DND-41 (cell line): ENCODE data around the gene DGKB.

Experiments used
- ATAC-seq: fragments of 200-7000 bp; cut with Tn5 transposase; 3 replicates; pipeline ENCODE4 v1.9.1; 2021; ENCODE audit warnings: low read depth; ENCODE audit not compliant: insufficient read depth
- DNase-seq: peaks from one replicate; pipeline ENCODE4 v3.0.0-alpha.2; 2020
- H2AFZ ChIP-seq: 2 replicates; pipeline ENCODE4 v1.6.0; 2012; ENCODE audit warnings: low read depth, low read length
- H3K27ac ChIP-seq: 2 replicates; pipeline ENCODE4 v1.5.1; 2012; ENCODE audit warnings: low read length, inconsistent platforms
- H3K27me3 ChIP-seq: fragments of 200-600 bp; sonication (generic); 2 replicates; pipeline ENCODE4 v1.6.0; 2012; ENCODE audit warnings: low read length, mild to moderate bottlenecking, inconsistent platforms; ENCODE audit not compliant: insufficient read depth, poor library complexity
- H3K36me3 ChIP-seq: 2 replicates; pipeline ENCODE4 v1.5.1; 2012; ENCODE audit warnings: low read length, inconsistent platforms; ENCODE audit not compliant: insufficient read depth
- H3K4me1 ChIP-seq: 2 replicates; pipeline ENCODE4 v1.5.1; 2012; ENCODE audit warnings: mild to moderate bottlenecking, low read length; ENCODE audit not compliant: insufficient read depth
- H3K4me2 ChIP-seq: 2 replicates; pipeline ENCODE4 v1.6.0; 2012; ENCODE audit warnings: mild to moderate bottlenecking, moderate library complexity, low read length, inconsistent platforms; ENCODE audit not compliant: insufficient read depth
- H3K4me3 ChIP-seq, 2 experiments: fragments of 200-600 bp in 1 of 2; shearing (Covaris generic) in 1 of 2; 2 replicates each; pipeline ENCODE4 v1.5.1; 2012 to 2016; ENCODE audit warnings: inconsistent platforms in 2 of 2, low read length in 2 of 2, mild to moderate bottlenecking in 2 of 2, low read depth in 1 of 2, moderate library complexity in 1 of 2
- H3K79me2 ChIP-seq: 2 replicates; pipeline ENCODE4 v1.6.0; 2012; ENCODE audit warnings: low read length, inconsistent platforms; ENCODE audit not compliant: insufficient read depth
- H3K9ac ChIP-seq: 2 replicates; pipeline ENCODE4 v1.6.0; 2012; ENCODE audit warnings: low read depth, mild to moderate bottlenecking, inconsistent platforms, low read length, moderate library complexity
- H3K9me3 ChIP-seq: 2 replicates; pipeline ENCODE4 v1.5.1; 2012; ENCODE audit warnings: low read length, moderate library complexity, mild to moderate bottlenecking, inconsistent platforms; ENCODE audit not compliant: insufficient read depth, severe bottlenecking
- H4K20me1 ChIP-seq: 2 replicates; pipeline ENCODE4 v1.6.0; 2012; ENCODE audit warnings: low read length; ENCODE audit not compliant: insufficient read depth
- CTCF ChIP-seq: IDR thresholded peaks from 2 replicates; pipeline ENCODE4 v1.5.1; 2012; ENCODE audit warnings: borderline replicate concordance, low read length, moderate library complexity, mild to moderate bottlenecking; ENCODE audit not compliant: poor library complexity, severe bottlenecking; ENCODE audit errors: extremely low read depth
- EZH2 ChIP-seq: IDR thresholded peaks from 3 replicates; pipeline ENCODE4 v1.6.1; 2012; ENCODE audit warnings: borderline replicate concordance, low read depth, mild to moderate bottlenecking, moderate library complexity, low read length, inconsistent platforms; ENCODE audit not compliant: severe bottlenecking

The DGKB gene

GRCh38 chr7:14602851-14603250 is 299.7 kb downstream of the DGKB start:
- H3K4me2 ChIP-seq = no peak overlapping the region
- no peaks in the 10 kb centered on the region for H3K79me2 ChIP-seq
- H3K9ac ChIP-seq = no peak overlapping the region
- no peaks in the 10 kb centered on the region for H3K4me1 ChIP-seq
- TF ChIP-seq EZH2 = no peak
- TF ChIP-seq CTCF = no peak
- no peaks in the 10 kb centered on the region for H3K36me3 ChIP-seq
- H4K20me1 ChIP-seq = no peaks in the 10 kb centered on the region
- no peaks in the 10 kb centered on the region for H3K9me3 ChIP-seq
- H2AFZ ChIP-seq = no peak overlapping the region
- DNase-seq (no peak), ATAC-seq (no peak)
- no peaks in the 10 kb centered on the region for H3K27me3 ChIP-seq
- H3K27ac ChIP-seq = no peak overlapping the region
- H3K4me3 ChIP-seq = no peak overlapping the region

- Histone ChIP-seq H3K4me2 (no peak overlapping the region), H3K9me3 (no peaks in the 10 kb centered on the region), H3K27me3 (no peaks in the 10 kb centered on the region), H3K9ac (no peak overlapping the region), H3K79me2 (no peaks in the 10 kb centered on the region), H3K4me1 (no peaks in the 10 kb centered on the region), H4K20me1 (no peaks in the 10 kb centered on the region), H3K27ac (no peak overlapping the region), H3K4me3 (no peak overlapping the region), H3K36me3 (no peaks in the 10 kb centered on the region), H2AFZ (no peak overlapping the region)
- DNase-seq = no peak
- ATAC-seq = no peak
- TF ChIP-seq CTCF (no peak), EZH2 (no peak)
Observed at GRCh38 chr7:14600766-14601367, 301.7 kb downstream of the DGKB start.

- Histone ChIP-seq H3K4me2 (no peak overlapping the region), H2AFZ (no peak overlapping the region), H3K27me3 (no peaks in the 10 kb centered on the region), H4K20me1 (no peaks in the 10 kb centered on the region), H3K4me3 (no peak overlapping the region), H3K9me3 (no peaks in the 10 kb centered on the region), H3K79me2 (no peaks in the 10 kb centered on the region), H3K27ac (no peak overlapping the region), H3K4me1 (no peaks in the 10 kb centered on the region), H3K9ac (no peak overlapping the region), H3K36me3 (no peaks in the 10 kb centered on the region)
- TF ChIP-seq CTCF (no peak), EZH2 (no peak)
- ATAC-seq (no peak), DNase-seq (no peak)
Observed at GRCh38 chr7:14598978-14599377, 303.6 kb downstream of the DGKB start.

GRCh38 chr7:14596421-14596820 is 306.1 kb downstream of the DGKB start:
- DNase-seq = no peak
- Histone ChIP-seq H3K36me3 (no peaks in the 10 kb centered on the region), H2AFZ (no peak overlapping the region), H3K9ac (no peak overlapping the region), H4K20me1 (no peaks in the 10 kb centered on the region), H3K9me3 (no peaks in the 10 kb centered on the region), H3K27ac (no peak overlapping the region), H3K4me3 (no peak overlapping the region), H3K4me2 (no peak overlapping the region), H3K4me1 (no peaks in the 10 kb centered on the region), H3K79me2 (no peaks in the 10 kb centered on the region), H3K27me3 (no peaks in the 10 kb centered on the region)
- no peak for ATAC-seq
- TF ChIP-seq EZH2 (no peak), CTCF (no peak)
